CD4-positive, alpha-beta T cell treated with Interleukin-1 beta for 1 hour (primary cell): ENCODE data around the gene WDR3.

Experiments
- DNase-seq, 2 donors: peaks; one replicate each; pipeline ENCODE4 v3.0.0-alpha.2; 2020 to 2022

The WDR3 gene

GRCh38 chr1:117959364-117959763 lies 29.8 kb downstream of the WDR3 start:
- DNase-seq, result no peak

- no peak for DNase-seq
Observed at GRCh38 chr1:117964290-117965038, 34.9 kb downstream of the WDR3 start.

GRCh38 chr1:117967477-117967876 lies 37.9 kb downstream of the WDR3 start:
- DNase-seq, result no peak

- DNase-seq, result no peak
Observed at GRCh38 chr1:117967881-117968280, 38.3 kb downstream of the WDR3 start.

- no peak for DNase-seq
Observed at GRCh38 chr1:117970252-117970651, 40.7 kb downstream of the WDR3 start.

GRCh38 chr1:117971777-117972176 lies 42.2 kb downstream of the WDR3 start:
- DNase-seq, result no peak

GRCh38 chr1:117976381-117976780 lies 46.8 kb downstream of the WDR3 start:
- DNase-seq, result no peak

GRCh38 chr1:117981455-117982192 lies 52.1 kb downstream of the WDR3 start:
- no peak for DNase-seq

- DNase-seq, result no peak
Observed at GRCh38 chr1:117985239-117985638, 55.7 kb downstream of the WDR3 start.

- no peak for DNase-seq
Observed at GRCh38 chr1:117985973-117986372, 56.4 kb downstream of the WDR3 start.

- DNase-seq, result no peak
Observed at GRCh38 chr1:118004312-118004711, 74.8 kb downstream of the WDR3 start.

- DNase-seq, result no peak
Observed at GRCh38 chr1:118007391-118007790, 77.9 kb downstream of the WDR3 start.

- DNase-seq, result no peak
Observed at GRCh38 chr1:118008011-118008410, 78.5 kb downstream of the WDR3 start.

GRCh38 chr1:118012515-118013124 lies 83.1 kb downstream of the WDR3 start:
- DNase-seq, result no peak

GRCh38 chr1:118013336-118013735 lies 83.8 kb downstream of the WDR3 start:
- DNase-seq, result no peak

- no peak for DNase-seq
Observed at GRCh38 chr1:118013938-118014337, 84.4 kb downstream of the WDR3 start.
